Neural cell (in vitro differentiated cells): ENCODE data around the gene TMEM151A.

ENCODE experiments used
- EP300 ChIP-seq: fragments of 450-650 bp; conservative IDR thresholded peaks from 2 replicates; pipeline ENCODE4 v1.6.1; 2014; ENCODE audit warnings: antibody characterized with exemption, mild to moderate bottlenecking, moderate library complexity; ENCODE audit not compliant: poor library complexity, severe bottlenecking
- EZH2 ChIP-seq: fragments of 200-600, 300-800 bp; shearing (Covaris generic), sonication (generic); IDR thresholded peaks from 2 replicates; pipeline ENCODE4 v1.6.1; 2014; ENCODE audit warnings: antibody characterized with exemption, low read length, borderline replicate concordance, mild to moderate bottlenecking; ENCODE audit not compliant: insufficient read depth, poor library complexity, severe bottlenecking
- POLR2AphosphoS5 ChIP-seq: IDR thresholded peaks from 2 replicates; pipeline ENCODE4 v1.6.1; 2012
- SMC3 ChIP-seq: fragments of 450-650 bp; conservative IDR thresholded peaks from 2 replicates; pipeline ENCODE4 v1.6.1; 2014; ENCODE audit warnings: antibody characterized with exemption, mild to moderate bottlenecking, moderate library complexity; ENCODE audit not compliant: poor library complexity
- TAF1 ChIP-seq: IDR thresholded peaks from 2 replicates; pipeline ENCODE4 v1.6.1; 2012; ENCODE audit warnings: low read depth
- TF ChIP-seq, protein P1 (sequence below): fragments of 450-650 bp; IDR thresholded peaks from 2 replicates; pipeline ENCODE4 v1.5.1; 2014; ENCODE audit warnings: antibody characterized with exemption, mild to moderate bottlenecking, moderate library complexity; ENCODE audit not compliant: poor library complexity, severe bottlenecking
- TF ChIP-seq, protein P2 (sequence below): IDR thresholded peaks from 2 replicates; pipeline ENCODE4 v1.6.1; 2012; ENCODE audit warnings: borderline replicate concordance

DNA sequence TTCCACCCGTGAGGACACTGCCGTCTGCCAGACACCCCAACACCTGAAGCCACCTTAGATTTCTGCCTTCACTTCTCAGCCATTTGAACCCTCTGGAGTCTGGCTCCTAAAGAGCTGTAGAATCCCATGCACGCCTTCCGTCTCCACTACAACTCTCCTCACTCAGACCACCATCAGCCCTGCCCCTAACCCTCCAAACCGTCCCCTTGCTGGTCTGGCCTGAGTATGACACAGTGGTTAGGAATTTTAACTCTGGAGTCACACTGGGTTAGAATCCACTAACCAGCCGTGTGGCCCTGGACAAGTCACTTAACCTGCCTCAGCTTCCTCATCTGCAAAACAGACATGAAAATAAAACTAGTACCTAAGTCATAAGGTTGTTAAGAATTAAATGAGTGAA is 10.7 kb upstream of the TMEM151A start:
- TF ChIP-seq, protein P1, sequence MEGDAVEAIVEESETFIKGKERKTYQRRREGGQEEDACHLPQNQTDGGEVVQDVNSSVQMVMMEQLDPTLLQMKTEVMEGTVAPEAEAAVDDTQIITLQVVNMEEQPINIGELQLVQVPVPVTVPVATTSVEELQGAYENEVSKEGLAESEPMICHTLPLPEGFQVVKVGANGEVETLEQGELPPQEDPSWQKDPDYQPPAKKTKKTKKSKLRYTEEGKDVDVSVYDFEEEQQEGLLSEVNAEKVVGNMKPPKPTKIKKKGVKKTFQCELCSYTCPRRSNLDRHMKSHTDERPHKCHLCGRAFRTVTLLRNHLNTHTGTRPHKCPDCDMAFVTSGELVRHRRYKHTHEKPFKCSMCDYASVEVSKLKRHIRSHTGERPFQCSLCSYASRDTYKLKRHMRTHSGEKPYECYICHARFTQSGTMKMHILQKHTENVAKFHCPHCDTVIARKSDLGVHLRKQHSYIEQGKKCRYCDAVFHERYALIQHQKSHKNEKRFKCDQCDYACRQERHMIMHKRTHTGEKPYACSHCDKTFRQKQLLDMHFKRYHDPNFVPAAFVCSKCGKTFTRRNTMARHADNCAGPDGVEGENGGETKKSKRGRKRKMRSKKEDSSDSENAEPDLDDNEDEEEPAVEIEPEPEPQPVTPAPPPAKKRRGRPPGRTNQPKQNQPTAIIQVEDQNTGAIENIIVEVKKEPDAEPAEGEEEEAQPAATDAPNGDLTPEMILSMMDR: no peak
- TF ChIP-seq SMC3: no peak
- no peak for TF ChIP-seq EP300
- TF ChIP-seq TAF1: no peak
- TF ChIP-seq EZH2: no peak
- TF ChIP-seq, protein P2, sequence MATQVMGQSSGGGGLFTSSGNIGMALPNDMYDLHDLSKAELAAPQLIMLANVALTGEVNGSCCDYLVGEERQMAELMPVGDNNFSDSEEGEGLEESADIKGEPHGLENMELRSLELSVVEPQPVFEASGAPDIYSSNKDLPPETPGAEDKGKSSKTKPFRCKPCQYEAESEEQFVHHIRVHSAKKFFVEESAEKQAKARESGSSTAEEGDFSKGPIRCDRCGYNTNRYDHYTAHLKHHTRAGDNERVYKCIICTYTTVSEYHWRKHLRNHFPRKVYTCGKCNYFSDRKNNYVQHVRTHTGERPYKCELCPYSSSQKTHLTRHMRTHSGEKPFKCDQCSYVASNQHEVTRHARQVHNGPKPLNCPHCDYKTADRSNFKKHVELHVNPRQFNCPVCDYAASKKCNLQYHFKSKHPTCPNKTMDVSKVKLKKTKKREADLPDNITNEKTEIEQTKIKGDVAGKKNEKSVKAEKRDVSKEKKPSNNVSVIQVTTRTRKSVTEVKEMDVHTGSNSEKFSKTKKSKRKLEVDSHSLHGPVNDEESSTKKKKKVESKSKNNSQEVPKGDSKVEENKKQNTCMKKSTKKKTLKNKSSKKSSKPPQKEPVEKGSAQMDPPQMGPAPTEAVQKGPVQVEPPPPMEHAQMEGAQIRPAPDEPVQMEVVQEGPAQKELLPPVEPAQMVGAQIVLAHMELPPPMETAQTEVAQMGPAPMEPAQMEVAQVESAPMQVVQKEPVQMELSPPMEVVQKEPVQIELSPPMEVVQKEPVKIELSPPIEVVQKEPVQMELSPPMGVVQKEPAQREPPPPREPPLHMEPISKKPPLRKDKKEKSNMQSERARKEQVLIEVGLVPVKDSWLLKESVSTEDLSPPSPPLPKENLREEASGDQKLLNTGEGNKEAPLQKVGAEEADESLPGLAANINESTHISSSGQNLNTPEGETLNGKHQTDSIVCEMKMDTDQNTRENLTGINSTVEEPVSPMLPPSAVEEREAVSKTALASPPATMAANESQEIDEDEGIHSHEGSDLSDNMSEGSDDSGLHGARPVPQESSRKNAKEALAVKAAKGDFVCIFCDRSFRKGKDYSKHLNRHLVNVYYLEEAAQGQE: no peak
- TF ChIP-seq POLR2AphosphoS5: no peak
